ENCODE results near the gene RASGRP1. TPM values are rescaled to one million over a fixed set of nuclear protein-coding genes. Genes with fewer than 3 reads are reported as not detected.

RASGRP1 gene
- total RNA-seq, 4 donors from 2014 or later, result 0.22 to 2.1 (median 1.3) TPM

- TF ChIP-seq EP300 (IDR thresholded peaks at IDR 0.05), result no peak
- no peak for TF ChIP-seq POLR2A (IDR thresholded peaks at IDR 0.05)
- TF ChIP-seq CTCF (IDR thresholded peaks at IDR 0.05), result no peak
- Histone ChIP-seq H3K27me3 (no peaks in the 10 kb centered on the region), H3K27ac (no peak overlapping the region), H3K9me3 (no peaks in the 10 kb centered on the region), H3K4me1 (no peaks in the 10 kb centered on the region), H3K4me3 (no peak overlapping the region), H3K36me3 (no peaks in the 10 kb centered on the region)
- WGBS, 2 donors, result 68 to 71% methylated on average over 4 of the region's 4 CpGs
- DNase-seq (ENCODE audit: low spot score in 2 of 2), result no peak
Measured at GRCh38 chr15:38531509-38531908, 33.1 kb downstream of the RASGRP1 start.

GRCh38 chr15:38530113-38530512, 34.5 kb downstream of the RASGRP1 start:
- no peak for DNase-seq (ENCODE audit: low spot score in 2 of 2)
- WGBS, 2 donors, result 79 to 86% methylated on average over 1 of the region's 1 CpG
- Histone ChIP-seq H3K36me3 (no peaks in the 10 kb centered on the region), H3K9me3 (no peaks in the 10 kb centered on the region), H3K27ac (no peak overlapping the region), H3K4me3 (no peak overlapping the region), H3K27me3 (no peaks in the 10 kb centered on the region), H3K4me1 (no peaks in the 10 kb centered on the region)
- no peak for TF ChIP-seq EP300 (IDR thresholded peaks at IDR 0.05)
- no peak for TF ChIP-seq CTCF (IDR thresholded peaks at IDR 0.05)
- TF ChIP-seq POLR2A (IDR thresholded peaks at IDR 0.05), result no peak

- Histone ChIP-seq H3K27me3 (no peaks in the 10 kb centered on the region), H3K4me1 (no peaks in the 10 kb centered on the region), H3K36me3 (no peaks in the 10 kb centered on the region), H3K27ac (no peak overlapping the region), H3K4me3 (no peak overlapping the region), H3K9me3 (no peaks in the 10 kb centered on the region)
- no peak for DNase-seq (ENCODE audit: low spot score in 2 of 2)
- no peak for TF ChIP-seq POLR2A (IDR thresholded peaks at IDR 0.05)
- no peak for TF ChIP-seq CTCF (IDR thresholded peaks at IDR 0.05)
- no peak for TF ChIP-seq EP300 (IDR thresholded peaks at IDR 0.05)
- WGBS, 2 donors, result 88 to 89% methylated on average over 1 of the region's 1 CpG
Measured at GRCh38 chr15:38528294-38528693, 36.3 kb downstream of the RASGRP1 start.

GRCh38 chr15:38526158-38526557, 38.5 kb downstream of the RASGRP1 start:
- 90 to 100% methylated on average over 2 of the region's 2 CpGs for WGBS, 2 donors
- no peak for TF ChIP-seq POLR2A (IDR thresholded peaks at IDR 0.05)
- no peak for TF ChIP-seq EP300 (IDR thresholded peaks at IDR 0.05)
- no peak for TF ChIP-seq CTCF (IDR thresholded peaks at IDR 0.05)
- DNase-seq (ENCODE audit: low spot score in 2 of 2), result no peak

GRCh38 chr15:38525489-38525888, 39.1 kb downstream of the RASGRP1 start:
- TF ChIP-seq CTCF (IDR thresholded peaks at IDR 0.05) (no peak), POLR2A (IDR thresholded peaks at IDR 0.05) (no peak), EP300 (IDR thresholded peaks at IDR 0.05) (no peak)
- H3K27ac ChIP-seq, result no peak overlapping the region
- no peaks in the 10 kb centered on the region for H3K4me1 ChIP-seq
- no peaks in the 10 kb centered on the region for H3K36me3 ChIP-seq
- H3K27me3 ChIP-seq, result no peaks in the 10 kb centered on the region
- DNase-seq (ENCODE audit: low spot score in 2 of 2), result no peak
- 87 to 89% methylated on average over 6 of the region's 6 CpGs for WGBS, 2 donors
- H3K9me3 ChIP-seq, result no peaks in the 10 kb centered on the region
- no peak overlapping the region for H3K4me3 ChIP-seq

More at GRCh38 chr15:38526158-38526557, 38.5 kb downstream of the RASGRP1 start:
- H3K27me3 ChIP-seq, result no peaks in the 10 kb centered on the region
- no peak overlapping the region for H3K4me3 ChIP-seq
- H3K36me3 ChIP-seq, result no peaks in the 10 kb centered on the region
- H3K4me1 ChIP-seq, result no peaks in the 10 kb centered on the region
- H3K27ac ChIP-seq, result no peak overlapping the region
- no peaks in the 10 kb centered on the region for H3K9me3 ChIP-seq

Measured in tibial nerve (tissue), 4 donors.